ENCODE data around the gene MLX.

MLX gene

DNA sequence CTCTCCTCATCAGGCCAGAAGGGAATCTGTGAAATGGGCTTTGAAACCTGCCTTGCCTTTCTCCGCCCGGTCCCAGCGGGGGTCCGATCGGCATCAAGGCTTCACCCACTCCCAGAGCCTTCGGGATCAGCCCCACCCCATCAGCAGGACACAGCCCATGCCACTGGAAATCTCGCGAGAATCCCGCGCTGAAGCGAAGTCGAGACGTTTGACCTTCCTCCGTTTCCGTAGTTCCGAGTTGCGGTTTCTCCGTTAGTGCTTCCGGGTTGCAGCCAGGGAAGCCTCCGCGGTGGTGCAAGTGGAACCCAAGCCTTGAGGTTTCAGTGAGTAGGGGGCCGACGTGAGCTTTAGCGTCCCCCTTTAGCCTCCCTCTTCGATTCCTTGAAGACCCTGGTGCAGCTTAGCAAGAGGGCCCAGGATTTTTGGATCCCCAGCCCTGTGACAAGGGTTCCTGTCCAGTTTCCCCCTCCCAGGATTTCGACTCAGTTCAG lies 5.0 kb upstream of the MLX start, which contains the start of gene COASY:
Gene COASY (plus strand): TSS at position 252 of the 491 bp plus-strand sequence. CDS start 475 bp downstream, outside the sequence.
- peak; percentile 97 for DNase-seq
- Histone ChIP-seq H2AK5ac (ENCODE audit: low read length, severe bottlenecking) (peak within 1 kb of the TSS; percentile 99), H3K27ac (ENCODE audit: low read length, poor library complexity, severe bottlenecking) (peak within 1 kb of the TSS; percentile 80), H2AFZ (ENCODE audit: low read depth, low read length) (peak within 1 kb of the TSS; percentile 77), H3K9ac (ENCODE audit: low read length) (peak within 1 kb of the TSS; percentile 97), H3K27me3 (ENCODE audit: control insufficient read depth in 1 of 2, insufficient read depth in 1 of 2, low read length in 2 of 2) (no peaks in the 10 kb centered on the region), H3K4me2 (ENCODE audit: low read length, poor library complexity, severe bottlenecking) (peak within 1 kb of the TSS; percentile 94), H4K8ac (ENCODE audit: low read length) (peak within 1 kb of the TSS; percentile 99), H2BK5ac (ENCODE audit: low read depth, low read length, poor library complexity, severe bottlenecking) (peak within 1 kb of the TSS; percentile 82), H2BK15ac (ENCODE audit: low read depth, poor library complexity, severe bottlenecking) (peak within 1 kb of the TSS; percentile 36), H3K9me3 (ENCODE audit: control insufficient read depth, low read length) (no peaks in the 10 kb centered on the region), H3K4me3 (ENCODE audit: insufficient read depth in 1 of 2, low read depth in 1 of 2, low read length in 2 of 2) (peak within 1 kb of the TSS; percentile 78 to 95), H3K79me1 (replicated peaks; ENCODE audit: low read length, poor library complexity, severe bottlenecking) (peaks cover 21% of the 10 kb centered on the region), H3K23ac (ENCODE audit: low read length in 2 of 2) (no peak within 1 kb of the TSS), H3K18ac (ENCODE audit: low read depth in 1 of 2, low read length in 2 of 2) (peak within 1 kb of the TSS; percentile 85 to 96), H3K36me3 (ENCODE audit: control insufficient read depth in 1 of 2, insufficient read depth in 2 of 2, low read depth in 1 of 2, low read length in 2 of 2) (peaks cover 33 to 40% of the 10 kb centered on the region in 2 experiments), H4K91ac (ENCODE audit: low read length) (peak within 1 kb of the TSS; percentile 97), H2BK12ac (ENCODE audit: low read length in 2 of 2) (peak within 1 kb of the TSS; percentile 46 to 67), H3K4ac (ENCODE audit: low read depth in 1 of 2, low read length in 2 of 2) (peak within 1 kb of the TSS; percentile 98), H3K4me1 (ENCODE audit: control insufficient read depth, insufficient read depth, low read depth, low read length) (peaks cover 39% of the 10 kb centered on the region), H3K14ac (ENCODE audit: low read length in 2 of 2) (peak within 1 kb of the TSS in 1 of 2 experiments; percentile 91), H2BK120ac (ENCODE audit: low read depth, low read length) (peak within 1 kb of the TSS; percentile 81)
- 1% methylated on average over 26 of the region's 26 CpGs for WGBS

DNA sequence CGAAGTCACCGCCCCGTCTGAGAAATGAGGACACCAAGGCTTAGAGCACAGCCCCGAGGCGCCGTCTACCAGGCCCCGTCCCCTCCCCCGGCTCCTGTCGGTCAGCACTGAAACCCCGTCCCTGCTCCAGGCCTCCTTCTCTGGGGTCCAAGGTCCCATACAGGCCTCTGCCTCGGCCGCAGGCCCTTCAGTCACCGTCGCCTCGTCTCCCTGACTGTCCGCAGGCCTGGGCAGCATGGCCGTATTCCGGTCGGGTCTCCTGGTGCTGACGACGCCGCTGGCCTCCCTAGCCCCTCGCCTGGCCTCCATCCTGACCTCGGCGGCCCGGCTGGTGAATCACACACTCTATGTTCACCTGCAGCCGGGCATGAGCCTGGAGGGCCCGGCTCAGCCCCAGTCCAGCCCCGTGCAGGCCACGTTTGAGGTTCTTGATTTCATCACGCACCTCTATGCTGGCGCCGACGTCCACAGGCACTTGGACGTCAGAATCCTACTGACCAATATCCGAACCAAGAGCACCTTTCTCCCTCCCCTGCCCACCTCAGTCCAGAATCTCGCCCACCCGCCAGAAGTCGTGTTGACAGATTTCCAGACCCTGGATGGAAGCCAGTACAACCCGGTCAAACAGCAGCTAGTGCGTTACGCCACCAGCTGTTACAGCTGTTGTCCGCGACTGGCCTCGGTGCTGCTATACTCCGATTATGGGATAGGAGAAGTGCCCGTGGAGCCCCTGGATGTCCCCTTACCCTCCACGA lies 4.3 kb upstream of the MLX start:
- Histone ChIP-seq H2BK5ac (ENCODE audit: low read depth, low read length, poor library complexity, severe bottlenecking) (peak overlapping the region; percentile 82), H3K14ac (ENCODE audit: low read length in 2 of 2) (peak overlapping the region in 1 of 2 experiments; percentile 3), H2AFZ (ENCODE audit: low read depth, low read length) (no peak overlapping the region), H3K4ac (ENCODE audit: low read depth in 1 of 2, low read length in 2 of 2) (peak overlapping the region; percentile 92 to 98), H2BK120ac (ENCODE audit: low read depth, low read length) (peak overlapping the region; percentile 81), H4K91ac (ENCODE audit: low read length) (peak overlapping the region; percentile 97), H3K79me1 (replicated peaks; ENCODE audit: low read length, poor library complexity, severe bottlenecking) (peaks cover 24% of the 10 kb centered on the region), H2BK15ac (ENCODE audit: low read depth, poor library complexity, severe bottlenecking) (peak overlapping the region; percentile 36), H3K4me2 (ENCODE audit: low read length, poor library complexity, severe bottlenecking) (peak overlapping the region; percentile 94), H3K9me3 (ENCODE audit: control insufficient read depth, low read length) (no peaks in the 10 kb centered on the region), H2AK5ac (ENCODE audit: low read length, severe bottlenecking) (peak overlapping the region; percentile 86), H3K4me1 (ENCODE audit: control insufficient read depth, insufficient read depth, low read depth, low read length) (peaks cover 39% of the 10 kb centered on the region), H3K18ac (ENCODE audit: low read depth in 1 of 2, low read length in 2 of 2) (peak overlapping the region; percentile 71 to 85), H3K27me3 (ENCODE audit: control insufficient read depth in 1 of 2, insufficient read depth in 1 of 2, low read length in 2 of 2) (no peaks in the 10 kb centered on the region), H3K36me3 (ENCODE audit: control insufficient read depth in 1 of 2, insufficient read depth in 2 of 2, low read depth in 1 of 2, low read length in 2 of 2) (peaks cover 33 to 40% of the 10 kb centered on the region in 2 experiments), H3K23ac (ENCODE audit: low read length in 2 of 2) (no peak overlapping the region), H4K8ac (ENCODE audit: low read length) (peak overlapping the region; percentile 98), H2BK12ac (ENCODE audit: low read length in 2 of 2) (peak overlapping the region; percentile 46 to 67), H3K9ac (ENCODE audit: low read length) (peak overlapping the region; percentile 97), H3K4me3 (ENCODE audit: insufficient read depth in 1 of 2, low read depth in 1 of 2, low read length in 2 of 2) (peak overlapping the region; percentile 78 to 95), H3K27ac (ENCODE audit: low read length, poor library complexity, severe bottlenecking) (peak overlapping the region; percentile 80)
- 23% methylated on average over 48 of the region's 48 CpGs for WGBS
- DNase-seq, result no peak

DNA sequence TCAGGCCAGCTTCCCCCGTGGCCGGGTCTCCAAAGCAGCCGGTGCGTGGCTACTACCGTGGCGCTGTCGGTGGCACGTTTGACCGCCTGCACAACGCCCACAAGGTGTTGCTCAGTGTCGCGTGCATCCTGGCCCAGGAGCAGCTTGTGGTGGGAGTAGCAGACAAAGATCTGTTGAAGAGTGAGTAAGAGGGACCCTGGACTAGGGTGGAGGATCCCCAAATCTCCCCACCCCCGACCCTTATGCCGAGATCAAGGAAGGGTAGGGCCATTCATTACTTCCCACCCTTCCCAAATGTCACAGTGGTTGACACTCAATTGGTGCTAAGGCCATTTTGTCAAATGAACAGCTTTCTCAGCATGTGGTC lies 3.8 kb upstream of the MLX start:
- Histone ChIP-seq H3K4me2 (ENCODE audit: low read length, poor library complexity, severe bottlenecking) (peak overlapping the region; percentile 94), H3K18ac (ENCODE audit: low read depth in 1 of 2, low read length in 2 of 2) (peak overlapping the region in 1 of 2 experiments; percentile 19), H2BK120ac (ENCODE audit: low read depth, low read length) (no peak overlapping the region), H2AFZ (ENCODE audit: low read depth, low read length) (no peak overlapping the region), H3K4me3 (ENCODE audit: insufficient read depth in 1 of 2, low read depth in 1 of 2, low read length in 2 of 2) (peak overlapping the region; percentile 78 to 95), H3K23ac (ENCODE audit: low read length in 2 of 2) (no peak overlapping the region), H2BK12ac (ENCODE audit: low read length in 2 of 2) (no peak overlapping the region), H3K79me1 (replicated peaks; ENCODE audit: low read length, poor library complexity, severe bottlenecking) (peaks cover 24% of the 10 kb centered on the region), H3K27me3 (ENCODE audit: control insufficient read depth in 1 of 2, insufficient read depth in 1 of 2, low read length in 2 of 2) (no peaks in the 10 kb centered on the region), H3K4me1 (ENCODE audit: control insufficient read depth, insufficient read depth, low read depth, low read length) (peaks cover 42% of the 10 kb centered on the region), H3K9ac (ENCODE audit: low read length) (peak overlapping the region; percentile 97), H2BK15ac (ENCODE audit: low read depth, poor library complexity, severe bottlenecking) (no peak overlapping the region), H3K9me3 (ENCODE audit: control insufficient read depth, low read length) (no peaks in the 10 kb centered on the region), H4K8ac (ENCODE audit: low read length) (peak overlapping the region; percentile 98), H3K4ac (ENCODE audit: low read depth in 1 of 2, low read length in 2 of 2) (peak overlapping the region in 1 of 2 experiments; percentile 98), H2BK5ac (ENCODE audit: low read depth, low read length, poor library complexity, severe bottlenecking) (no peak overlapping the region), H3K27ac (ENCODE audit: low read length, poor library complexity, severe bottlenecking) (no peak overlapping the region), H2AK5ac (ENCODE audit: low read length, severe bottlenecking) (no peak overlapping the region), H3K14ac (ENCODE audit: low read length in 2 of 2) (no peak overlapping the region), H3K36me3 (ENCODE audit: control insufficient read depth in 1 of 2, insufficient read depth in 2 of 2, low read depth in 1 of 2, low read length in 2 of 2) (peaks cover 33 to 40% of the 10 kb centered on the region in 2 experiments), H4K91ac (ENCODE audit: low read length) (peak overlapping the region; percentile 14)
- WGBS, result 97% methylated on average over 12 of the region's 14 CpGs
- DNase-seq, result no peak

DNA sequence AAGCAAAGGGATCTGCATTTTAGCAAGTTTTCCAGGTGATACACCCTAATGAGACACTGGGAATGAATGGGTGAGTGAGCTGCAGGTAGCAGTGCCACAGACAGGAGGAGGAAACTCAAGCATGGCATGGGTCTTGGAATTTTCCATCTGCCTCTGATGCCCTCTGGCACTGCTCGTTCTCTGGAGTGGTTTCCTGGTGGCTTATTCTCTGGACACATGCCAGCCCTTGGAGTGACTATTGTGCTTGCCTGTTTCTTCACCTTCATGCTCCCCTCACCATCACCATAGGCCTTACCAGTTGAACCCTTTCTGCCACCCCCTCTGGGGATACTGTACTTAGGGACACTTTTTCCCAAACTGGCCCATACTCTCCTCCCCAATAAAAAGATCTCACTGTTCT lies 3.4 kb upstream of the MLX start:
- no peak overlapping the region for H2BK120ac ChIP-seq (ENCODE audit: low read depth, low read length)
- H3K79me1 ChIP-seq (replicated peaks; ENCODE audit: low read length, poor library complexity, severe bottlenecking), result peaks cover 24% of the 10 kb centered on the region
- no peak overlapping the region for H2AK5ac ChIP-seq (ENCODE audit: low read length, severe bottlenecking)
- DNase-seq, result no peak
- H4K8ac ChIP-seq (ENCODE audit: low read length), result no peak overlapping the region
- H3K27me3 ChIP-seq (ENCODE audit: control insufficient read depth in 1 of 2, insufficient read depth in 1 of 2, low read length in 2 of 2), result no peaks in the 10 kb centered on the region
- WGBS, result 84% methylated on average over 1 of the region's 1 CpG
- H3K23ac ChIP-seq (ENCODE audit: low read length in 2 of 2), result no peak overlapping the region
- H2BK15ac ChIP-seq (ENCODE audit: low read depth, poor library complexity, severe bottlenecking), result no peak overlapping the region
- peaks cover 36 to 43% of the 10 kb centered on the region in 2 experiments for H3K36me3 ChIP-seq (ENCODE audit: control insufficient read depth in 1 of 2, insufficient read depth in 2 of 2, low read depth in 1 of 2, low read length in 2 of 2)
- H2AFZ ChIP-seq (ENCODE audit: low read depth, low read length), result no peak overlapping the region
- no peak overlapping the region for H3K14ac ChIP-seq (ENCODE audit: low read length in 2 of 2)
- H2BK5ac ChIP-seq (ENCODE audit: low read depth, low read length, poor library complexity, severe bottlenecking), result no peak overlapping the region
- no peak overlapping the region for H4K91ac ChIP-seq (ENCODE audit: low read length)
- H3K4ac ChIP-seq (ENCODE audit: low read depth in 1 of 2, low read length in 2 of 2), result no peak overlapping the region
- no peak overlapping the region for H3K4me2 ChIP-seq (ENCODE audit: low read length, poor library complexity, severe bottlenecking)
- no peak overlapping the region for H3K27ac ChIP-seq (ENCODE audit: low read length, poor library complexity, severe bottlenecking)
- H3K4me3 ChIP-seq (ENCODE audit: insufficient read depth in 1 of 2, low read depth in 1 of 2, low read length in 2 of 2), result peak overlapping the region in 1 of 2 experiments; percentile 95
- H3K18ac ChIP-seq (ENCODE audit: low read depth in 1 of 2, low read length in 2 of 2), result no peak overlapping the region
- no peaks in the 10 kb centered on the region for H3K9me3 ChIP-seq (ENCODE audit: control insufficient read depth, low read length)
- H3K9ac ChIP-seq (ENCODE audit: low read length), result peak overlapping the region; percentile 97
- peaks cover 46% of the 10 kb centered on the region for H3K4me1 ChIP-seq (ENCODE audit: control insufficient read depth, insufficient read depth, low read depth, low read length)
- H2BK12ac ChIP-seq (ENCODE audit: low read length in 2 of 2), result no peak overlapping the region
